Measurements from ENCODE around the gene EMILIN1. TPM values are rescaled to one million over a fixed set of nuclear protein-coding genes. Genes with fewer than 3 reads are reported as not detected.

Gene EMILIN1
- total RNA-seq, 1 donor from 2014 or later = 7.4 TPM

GRCh38 chr2:27038631-27039339, 39.6 kb upstream of the EMILIN1 start:
- H3K27me3 ChIP-seq (ENCODE audit: control insufficient read depth, insufficient read depth, low read length) = no peaks in the 10 kb centered on the region
- no peak overlapping the region for H3K4me3 ChIP-seq (ENCODE audit: low read depth, low read length)
- peaks cover 3% of the 10 kb centered on the region for H3K36me3 ChIP-seq (ENCODE audit: control insufficient read depth, insufficient read depth, low read length)
- no peak for DNase-seq (ENCODE audit: low read depth)
- TF ChIP-seq CTCF (IDR thresholded peaks at IDR 0.05; ENCODE audit: insufficient read depth, low read length, poor library complexity, severe bottlenecking) = no peak

GRCh38 chr2:27039426-27039825, 39.0 kb upstream of the EMILIN1 start:
- no peak for TF ChIP-seq CTCF (IDR thresholded peaks at IDR 0.05; ENCODE audit: insufficient read depth, low read length, poor library complexity, severe bottlenecking)
- H3K36me3 ChIP-seq (ENCODE audit: control insufficient read depth, insufficient read depth, low read length) = peaks cover 3% of the 10 kb centered on the region

GRCh38 chr2:27039871-27040270, 38.5 kb upstream of the EMILIN1 start:
- Histone ChIP-seq H3K27me3 (ENCODE audit: control insufficient read depth, insufficient read depth, low read length) (no peaks in the 10 kb centered on the region), H3K36me3 (ENCODE audit: control insufficient read depth, insufficient read depth, low read length) (peaks cover 3% of the 10 kb centered on the region), H3K4me3 (ENCODE audit: low read depth, low read length) (no peak overlapping the region)
- TF ChIP-seq CTCF (IDR thresholded peaks at IDR 0.05; ENCODE audit: insufficient read depth, low read length, poor library complexity, severe bottlenecking) = no peak
- no peak for DNase-seq (ENCODE audit: low read depth)

More at GRCh38 chr2:27039426-27039825, 39.0 kb upstream of the EMILIN1 start:
- Histone ChIP-seq H3K27me3 (ENCODE audit: control insufficient read depth, insufficient read depth, low read length) (no peaks in the 10 kb centered on the region), H3K4me3 (ENCODE audit: low read depth, low read length) (no peak overlapping the region)
- DNase-seq (ENCODE audit: low read depth) = no peak

- no peak for TF ChIP-seq CTCF (IDR thresholded peaks at IDR 0.05; ENCODE audit: insufficient read depth, low read length, poor library complexity, severe bottlenecking)
- Histone ChIP-seq H3K27me3 (ENCODE audit: control insufficient read depth, insufficient read depth, low read length) (no peaks in the 10 kb centered on the region), H3K36me3 (ENCODE audit: control insufficient read depth, insufficient read depth, low read length) (peaks cover 2% of the 10 kb centered on the region), H3K4me3 (ENCODE audit: low read depth, low read length) (no peak overlapping the region)
- no peak for DNase-seq (ENCODE audit: low read depth)
These were observed 38.1 kb upstream of the EMILIN1 start for GRCh38 chr2:27040282-27040681.

GRCh38 chr2:27041752-27042151, 36.7 kb upstream of the EMILIN1 start:
- peaks cover 2% of the 10 kb centered on the region for H3K36me3 ChIP-seq (ENCODE audit: control insufficient read depth, insufficient read depth, low read length)
- H3K27me3 ChIP-seq (ENCODE audit: control insufficient read depth, insufficient read depth, low read length) = no peaks in the 10 kb centered on the region
- no peak for DNase-seq (ENCODE audit: low read depth)
- no peak for TF ChIP-seq CTCF (IDR thresholded peaks at IDR 0.05; ENCODE audit: insufficient read depth, low read length, poor library complexity, severe bottlenecking)
- no peak overlapping the region for H3K4me3 ChIP-seq (ENCODE audit: low read depth, low read length)

GRCh38 chr2:27042159-27042661, 36.2 kb upstream of the EMILIN1 start:
- Histone ChIP-seq H3K27me3 (ENCODE audit: control insufficient read depth, insufficient read depth, low read length) (no peaks in the 10 kb centered on the region), H3K36me3 (ENCODE audit: control insufficient read depth, insufficient read depth, low read length) (peaks cover 2% of the 10 kb centered on the region), H3K4me3 (ENCODE audit: low read depth, low read length) (no peak overlapping the region)
- no peak for TF ChIP-seq CTCF (IDR thresholded peaks at IDR 0.05; ENCODE audit: insufficient read depth, low read length, poor library complexity, severe bottlenecking)
- DNase-seq (ENCODE audit: low read depth) = no peak
